ENCODE data around the gene ETFA.

ETFA gene

DNA sequence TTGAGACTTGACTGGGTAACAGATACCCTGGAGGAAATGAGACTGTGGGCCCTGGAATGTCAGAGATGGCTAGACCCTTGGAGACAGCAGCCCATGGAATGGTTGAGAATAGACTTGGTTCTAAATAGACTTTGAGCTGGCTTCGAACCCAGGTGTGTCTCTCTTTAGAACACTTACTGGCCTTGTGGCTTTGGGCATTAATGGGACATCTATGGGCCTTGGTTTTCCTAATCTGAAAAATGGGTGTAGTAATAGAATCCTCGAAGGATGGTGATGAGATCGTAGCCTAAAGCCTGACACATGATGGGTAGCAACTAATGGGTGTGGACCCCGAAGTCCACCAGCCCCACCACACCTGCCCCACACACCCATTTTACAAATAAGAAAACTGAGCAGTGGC lies 132.2 kb downstream of the ETFA start:
- DNase-seq (ENCODE audit: extremely low read depth in 1 of 2, low read depth in 1 of 2), result no peak

DNA sequence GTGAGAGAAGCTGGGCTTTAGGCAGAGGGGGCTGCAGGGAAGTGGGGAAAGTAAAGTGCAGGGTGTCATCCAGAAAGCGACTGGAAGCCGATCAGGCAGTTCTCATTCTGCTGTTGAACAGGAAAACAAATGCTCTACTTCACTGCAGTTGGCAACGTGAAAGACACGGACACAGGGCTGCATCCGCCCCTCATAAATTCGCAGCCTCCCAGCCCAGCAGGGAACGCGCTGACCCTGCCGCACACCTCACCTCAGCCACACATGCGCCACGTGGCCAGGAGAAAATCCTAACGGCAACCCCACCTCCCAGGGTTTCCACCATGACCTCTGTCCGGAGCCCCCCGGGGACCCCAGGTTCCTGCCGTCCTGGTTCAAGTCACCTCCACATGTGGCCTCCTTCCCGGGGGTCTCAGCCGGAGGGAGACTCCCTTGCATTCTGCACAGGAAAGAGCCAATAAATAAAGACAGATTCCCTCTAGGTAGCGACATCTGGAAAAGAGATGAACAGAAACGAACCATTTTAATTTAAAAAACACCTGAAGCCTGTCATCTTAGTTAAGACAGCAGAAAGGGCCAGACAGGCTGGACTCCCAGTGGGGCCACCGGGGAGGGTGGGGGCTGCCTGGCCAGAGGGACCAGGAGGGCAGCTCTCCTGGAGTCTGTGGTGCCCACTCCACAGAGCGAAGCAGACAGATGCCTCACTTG lies 132.8 kb downstream of the ETFA start:
- DNase-seq (ENCODE audit: extremely low read depth in 1 of 2, low read depth in 1 of 2), result no peak

DNA sequence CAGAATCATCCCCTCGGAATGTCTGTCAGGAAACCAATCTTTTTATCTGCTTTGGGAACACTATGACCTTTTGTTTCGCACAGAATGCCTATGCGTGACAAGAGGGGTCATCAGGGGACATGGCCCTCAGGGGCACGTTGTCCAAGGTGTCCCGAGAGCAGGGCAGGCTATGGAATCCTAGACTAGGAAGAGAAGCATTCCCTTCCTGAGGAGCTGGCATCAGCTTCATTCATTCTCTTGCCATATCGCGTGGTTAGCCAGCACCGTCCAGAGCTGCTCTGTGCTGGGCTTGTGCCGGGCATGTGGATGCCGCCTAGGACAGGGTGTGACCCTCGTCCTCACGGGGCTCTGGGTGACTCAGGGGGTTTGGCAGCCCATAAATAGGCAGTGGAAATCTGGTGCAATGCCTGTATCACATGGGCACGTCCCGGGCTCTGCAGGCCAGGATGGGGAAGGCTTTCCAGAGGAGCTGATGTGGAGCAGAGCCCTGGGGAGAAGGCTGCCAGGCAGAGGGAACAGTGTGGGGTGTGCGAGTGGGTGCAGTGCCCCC lies 133.7 kb downstream of the ETFA start:
- no peak for DNase-seq (ENCODE audit: extremely low read depth in 1 of 2, low read depth in 1 of 2)

DNA sequence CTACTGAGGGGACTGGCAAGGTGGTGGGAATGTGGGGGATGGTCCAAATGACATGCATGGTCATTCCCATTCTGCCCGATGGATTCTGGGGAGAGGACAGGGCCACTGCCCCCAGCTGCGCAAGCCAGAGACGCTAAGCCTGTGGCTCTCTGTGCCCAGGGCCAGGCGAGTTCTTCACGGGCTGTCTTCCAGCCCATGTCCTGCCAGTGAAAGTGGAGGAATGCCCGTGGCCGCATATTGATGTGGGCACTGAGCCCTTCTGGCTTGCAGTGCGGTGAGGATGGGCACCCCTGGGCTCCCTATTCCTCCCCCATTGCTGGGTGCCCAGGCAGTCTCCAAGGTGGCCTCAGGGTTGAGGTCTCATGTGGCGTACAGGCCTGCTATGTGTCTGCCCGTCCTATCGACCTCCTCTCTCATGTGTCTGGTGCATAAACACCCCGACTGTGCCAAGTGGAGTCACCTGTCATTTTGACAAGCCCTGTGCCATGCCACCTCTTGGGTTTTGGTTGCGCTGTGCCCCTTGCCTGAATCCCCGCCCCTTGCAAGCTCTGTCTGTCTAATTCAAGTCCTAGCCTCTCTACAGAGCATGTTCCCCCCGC lies 134.7 kb downstream of the ETFA start:
- DNase-seq (ENCODE audit: extremely low read depth in 1 of 2, low read depth in 1 of 2), result no peak

DNA sequence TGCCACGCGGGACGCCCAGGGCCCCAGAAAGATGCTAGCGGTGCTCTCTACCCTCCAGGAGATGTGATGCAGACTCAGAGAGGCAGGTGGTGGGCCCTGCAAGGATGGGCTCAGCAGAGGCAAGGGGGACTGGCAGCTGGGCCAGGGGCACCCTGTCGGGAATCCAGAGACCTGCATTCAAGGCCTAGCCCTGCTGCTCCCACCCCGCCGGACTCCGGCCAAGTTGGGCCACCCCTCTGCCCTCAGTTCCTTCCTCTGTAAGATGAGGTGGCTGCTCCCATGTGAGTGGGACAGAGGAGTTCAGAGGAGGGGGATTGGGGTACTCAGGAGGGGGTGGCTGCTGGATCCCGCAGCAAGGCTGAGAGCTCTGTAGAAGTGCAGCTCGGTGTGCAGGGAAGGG lies 135.2 kb downstream of the ETFA start:
- DNase-seq (ENCODE audit: extremely low read depth in 1 of 2, low read depth in 1 of 2), result no peak

DNA sequence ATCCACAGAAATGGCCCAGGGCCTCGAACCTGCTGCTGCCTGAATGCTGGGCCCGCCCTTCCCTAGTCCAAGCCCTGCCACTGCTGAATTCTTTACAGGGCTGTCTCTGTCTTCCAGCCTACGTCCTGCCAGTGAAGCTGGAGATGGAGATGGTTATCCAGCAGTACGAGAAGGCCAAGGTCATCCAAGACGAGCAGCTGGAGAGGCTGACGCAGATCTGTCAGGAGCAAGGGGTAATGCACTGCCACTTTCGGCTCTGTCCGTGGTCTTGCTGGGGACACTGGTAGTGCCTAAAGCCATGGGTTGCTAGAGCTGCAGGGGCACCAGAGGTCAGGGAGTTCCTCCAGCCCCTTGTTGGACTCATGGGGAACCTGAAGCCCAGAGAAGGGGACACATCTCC lies 135.8 kb downstream of the ETFA start:
- DNase-seq (ENCODE audit: extremely low read depth in 1 of 2, low read depth in 1 of 2), result no peak

DNA sequence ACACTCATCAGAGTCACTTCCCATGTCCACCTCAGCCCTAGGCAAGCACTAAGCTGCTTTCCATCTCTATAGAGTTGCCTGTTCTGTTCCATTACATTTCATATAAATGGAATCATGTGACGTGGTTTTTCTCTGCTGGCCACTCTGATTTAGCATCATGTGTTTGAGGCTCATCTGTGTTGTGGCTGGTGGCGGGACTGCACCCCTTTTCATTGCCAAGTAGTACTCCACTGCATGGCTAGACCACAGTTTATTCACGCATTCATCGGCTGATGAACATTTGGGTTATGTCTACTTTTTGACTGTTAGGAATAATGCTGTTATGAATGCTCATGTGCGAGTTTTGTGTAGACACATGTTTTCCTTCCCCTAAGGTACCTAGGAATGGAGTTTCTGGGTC lies 136.6 kb downstream of the ETFA start:
- DNase-seq (ENCODE audit: extremely low read depth in 1 of 2, low read depth in 1 of 2), result no peak

DNA sequence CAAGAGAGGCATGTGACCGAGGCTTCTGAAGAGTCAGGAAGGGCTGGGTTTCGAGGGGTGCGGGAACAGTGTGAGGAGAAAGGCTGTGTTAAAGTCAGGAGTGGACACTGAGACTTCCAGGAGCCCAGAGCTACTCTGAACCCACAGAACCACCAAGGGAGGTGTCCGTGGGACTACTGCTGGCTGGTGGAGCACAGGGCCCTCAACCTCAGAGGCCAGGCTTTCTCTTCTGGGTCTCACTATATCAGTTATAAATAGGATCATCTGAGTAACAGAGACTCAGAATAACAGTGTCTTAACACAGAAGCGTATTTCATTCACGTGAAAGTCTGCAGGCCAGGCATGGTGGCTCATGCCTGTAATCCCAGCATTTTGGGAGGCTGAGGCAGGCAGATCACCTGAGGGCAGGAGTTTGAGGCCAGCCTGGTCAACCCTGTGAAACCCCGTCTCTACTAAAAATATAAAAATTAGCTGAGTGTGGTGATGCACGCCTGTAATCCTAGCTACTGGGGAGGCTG lies 137.9 kb downstream of the ETFA start:
- DNase-seq (ENCODE audit: extremely low read depth in 1 of 2, low read depth in 1 of 2), result no peak

DNA sequence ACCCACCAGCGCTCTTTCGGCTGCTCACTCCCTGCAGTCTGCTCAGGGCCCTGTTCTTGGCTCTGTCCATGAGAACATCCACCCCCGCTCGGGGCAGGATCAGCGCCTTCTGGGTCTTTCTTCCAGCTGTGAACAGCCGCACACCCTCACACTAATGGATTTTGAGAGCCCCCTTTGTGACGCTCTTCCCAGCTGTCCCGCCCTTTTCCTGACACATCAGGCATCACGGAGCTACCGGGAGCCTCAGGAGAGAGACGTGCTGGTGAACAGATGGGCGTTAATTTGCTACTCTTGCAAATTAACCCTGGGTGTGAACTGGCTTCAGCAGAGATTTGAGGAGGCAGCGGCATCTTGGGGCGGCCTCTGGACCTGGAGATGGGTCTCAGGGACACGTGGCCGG lies 138.5 kb downstream of the ETFA start:
- no peak for DNase-seq (ENCODE audit: extremely low read depth in 1 of 2, low read depth in 1 of 2)

DNA sequence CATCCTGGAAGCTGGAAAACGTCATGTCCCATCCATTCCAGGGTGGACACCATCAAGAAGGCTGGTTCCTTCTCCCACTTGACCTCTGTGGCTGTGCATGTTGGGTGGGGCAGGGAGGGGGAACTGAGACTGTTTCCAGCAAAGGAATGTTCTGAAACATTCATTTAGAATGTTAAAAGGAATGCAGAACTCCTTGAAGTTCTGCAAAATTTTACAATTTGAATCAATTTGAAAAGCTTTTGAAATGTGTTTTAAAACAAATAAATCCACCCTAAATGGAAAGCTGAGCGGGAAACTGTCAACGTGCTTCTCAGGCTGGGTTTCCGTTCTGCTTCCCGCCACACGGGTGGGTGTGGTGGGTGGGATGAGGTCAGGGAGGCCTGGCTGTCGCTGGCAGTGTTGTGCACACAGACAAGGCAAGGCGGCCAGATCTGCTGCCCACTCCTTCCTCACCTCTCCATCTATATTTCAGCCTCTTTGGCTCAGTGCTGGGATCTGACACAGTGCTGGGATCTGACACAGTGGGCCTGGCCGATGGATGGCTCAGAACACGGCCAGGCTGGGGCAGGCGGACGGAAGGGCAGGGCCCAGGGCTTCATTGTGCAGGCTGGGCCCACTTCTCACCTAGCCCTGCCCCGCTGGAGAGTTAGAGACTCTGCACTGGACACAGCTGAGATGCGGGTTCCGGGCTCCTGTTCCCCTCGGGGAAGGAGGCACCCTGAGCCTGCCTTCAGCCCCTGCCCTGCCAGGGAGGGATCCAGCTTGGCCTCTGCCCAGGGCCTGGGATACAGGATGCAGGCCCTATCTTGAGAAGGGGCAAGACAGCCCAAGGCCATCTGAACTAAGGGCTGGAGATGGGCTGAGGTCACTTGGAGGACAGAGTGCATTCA lies 141.1 kb downstream of the ETFA start:
- no peak for DNase-seq (ENCODE audit: extremely low read depth in 1 of 2, low read depth in 1 of 2)

DNA sequence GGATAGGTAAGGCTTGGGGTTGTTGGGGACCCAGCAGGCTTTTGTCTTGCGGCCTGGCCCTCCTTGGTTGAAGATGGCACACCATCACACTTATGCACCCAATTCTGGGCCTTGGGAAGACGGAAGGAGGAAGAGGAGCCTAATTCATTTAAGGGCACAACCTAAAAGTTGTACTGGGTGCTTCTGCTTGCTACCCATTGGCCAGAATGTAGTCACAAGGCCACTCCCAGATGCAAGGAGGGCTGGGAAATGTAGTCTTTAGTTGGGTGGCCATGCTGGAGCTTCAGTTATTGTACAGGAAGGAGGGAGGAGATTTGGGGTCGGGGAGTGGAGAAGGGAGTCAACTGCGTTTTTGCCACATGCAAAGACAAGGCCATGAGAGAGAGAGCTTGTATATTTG lies 142.3 kb downstream of the ETFA start:
- DNase-seq (ENCODE audit: extremely low read depth in 1 of 2, low read depth in 1 of 2), result no peak

DNA sequence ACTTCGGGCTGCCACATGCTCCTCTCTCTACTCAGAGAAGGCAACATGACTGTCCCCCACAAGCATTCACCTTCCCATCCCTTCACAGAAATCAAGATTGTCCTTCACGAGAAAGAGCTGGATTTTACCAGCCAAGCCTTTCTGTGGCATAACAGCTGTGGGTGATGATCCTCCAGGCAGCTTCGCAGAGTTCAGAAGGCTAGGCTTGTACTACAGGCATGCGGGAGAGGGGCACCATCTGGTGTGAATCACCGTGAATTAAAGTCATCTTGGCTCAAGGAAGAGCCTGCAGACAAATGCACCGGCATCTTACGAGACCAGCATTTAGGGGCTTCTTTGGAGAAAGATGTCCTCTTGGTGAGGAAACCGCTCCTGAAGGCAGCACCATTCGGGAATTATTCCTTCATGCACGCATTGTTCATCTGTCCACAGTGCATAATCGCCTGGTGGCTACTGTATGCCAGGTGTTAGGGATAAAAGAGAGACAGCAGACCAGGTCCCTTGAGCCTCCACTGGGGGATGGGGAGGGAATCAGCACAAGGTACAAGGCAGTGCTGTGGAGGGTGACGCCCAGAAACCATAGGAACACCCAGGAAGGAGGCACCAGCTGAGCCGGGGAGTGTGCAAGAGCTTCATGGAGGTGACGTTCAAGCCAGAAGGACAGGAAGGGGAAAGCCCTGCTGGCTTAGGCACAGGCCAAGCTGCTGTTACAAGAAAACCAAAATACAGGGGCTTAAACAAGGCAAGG lies 142.9 kb downstream of the ETFA start:
- DNase-seq (ENCODE audit: extremely low read depth in 1 of 2, low read depth in 1 of 2), result no peak

DNA sequence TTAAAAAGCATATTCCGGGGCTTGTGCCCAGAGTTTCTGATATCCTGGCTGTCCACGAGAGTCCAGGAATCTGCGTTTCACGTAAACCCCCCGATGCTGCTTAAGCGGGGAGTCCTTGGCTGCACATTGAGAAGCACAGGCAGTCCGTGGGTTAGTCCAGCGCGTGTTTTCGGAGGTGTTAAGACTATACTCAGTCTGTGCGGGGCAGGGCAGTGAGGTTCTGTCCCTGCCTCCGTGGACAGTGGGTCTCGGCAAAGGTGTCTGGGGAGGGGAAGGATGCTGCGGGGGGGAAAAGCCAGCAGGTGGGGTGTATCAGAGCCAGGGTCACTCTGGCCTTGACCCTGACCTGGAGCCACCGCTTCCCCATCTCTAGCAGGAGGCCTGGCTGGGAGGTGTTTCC lies 145.3 kb downstream of the ETFA start:
- DNase-seq (ENCODE audit: extremely low read depth in 1 of 2, low read depth in 1 of 2), result no peak

All from activated CD8-positive, alpha-beta memory T cell treated with anti-CD3 and anti-CD28 coated beads for 1 hour (primary cell).